ENCODE data around the gene PGP.

Gene PGP

GRCh38 chr16:2197765-2198164 lies 16.9 kb downstream of the PGP start:
- DNase-seq: no peak

- DNase-seq: no peak
These were observed 17.6 kb downstream of the PGP start for GRCh38 chr16:2196981-2197511.

- DNase-seq: peak; percentile 46
These were observed 18.3 kb downstream of the PGP start, which contains the start of gene CASKIN1 for GRCh38 chr16:2196162-2196980. Gene CASKIN1 (minus strand): TSS chr16:2196605. CDS start chr16:2196432, 173 bp downstream.

GRCh38 chr16:2195322-2196161 lies 19.1 kb downstream of the PGP start:
- peak; percentile 58 for DNase-seq

GRCh38 chr16:2194852-2195321 lies 19.8 kb downstream of the PGP start:
- DNase-seq: peak; percentile 64

GRCh38 chr16:2194166-2194834 lies 20.3 kb downstream of the PGP start:
- DNase-seq: peak; percentile 38

- DNase-seq: no peak
These were observed 23.3 kb downstream of the PGP start for GRCh38 chr16:2191446-2191706.

GRCh38 chr16:2190659-2191445 lies 23.8 kb downstream of the PGP start:
- DNase-seq: no peak

- no peak for DNase-seq
These were observed 24.5 kb downstream of the PGP start for GRCh38 chr16:2190002-2190658.

GRCh38 chr16:2189252-2189893 lies 25.3 kb downstream of the PGP start:
- DNase-seq: no peak

- no peak for DNase-seq
These were observed 26.2 kb downstream of the PGP start for GRCh38 chr16:2188395-2188794.

- no peak for DNase-seq
These were observed 27.4 kb downstream of the PGP start for GRCh38 chr16:2187212-2187611.

GRCh38 chr16:2186505-2186904 lies 28.1 kb downstream of the PGP start:
- no peak for DNase-seq

GRCh38 chr16:2186064-2186463 lies 28.6 kb downstream of the PGP start:
- DNase-seq: no peak

GRCh38 chr16:2184962-2185361 lies 29.7 kb downstream of the PGP start:
- DNase-seq: no peak

GRCh38 chr16:2184346-2184745 lies 30.3 kb downstream of the PGP start:
- DNase-seq: no peak

GRCh38 chr16:2183671-2184070 lies 31.0 kb downstream of the PGP start:
- no peak for DNase-seq

- no peak for DNase-seq
These were observed 32.7 kb downstream of the PGP start for GRCh38 chr16:2181952-2182351.

- no peak for DNase-seq
These were observed 33.4 kb downstream of the PGP start for GRCh38 chr16:2180962-2181923.

- no peak for DNase-seq
These were observed 34.2 kb downstream of the PGP start for GRCh38 chr16:2180461-2180860.

Measured in eye (tissue), 1 donor.